ENCODE results near the gene KCTD3. TPM values are rescaled to one million over a fixed set of nuclear protein-coding genes. Genes with fewer than 3 reads are reported as not detected.

The KCTD3 gene
- total RNA-seq, 1 experiment from 2014 or later, result 34.7 TPM

DNA sequence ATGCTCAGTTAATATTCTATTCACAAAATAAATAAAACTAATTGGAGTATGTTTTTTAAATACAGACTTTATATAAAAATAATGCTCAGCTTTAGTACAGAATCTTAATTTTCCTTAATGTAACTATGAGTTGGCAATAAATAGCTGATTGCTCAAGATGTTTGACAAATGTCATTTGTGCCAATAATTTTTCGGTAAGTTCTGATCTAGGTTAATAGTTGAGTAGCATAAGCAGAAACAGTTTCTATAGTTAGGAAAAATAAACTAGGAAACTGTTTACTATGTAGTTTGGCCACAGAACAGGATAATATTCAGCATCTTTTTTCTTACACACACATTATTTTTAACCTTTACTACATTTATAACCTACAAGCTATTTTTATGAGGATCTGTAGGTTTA lies 40.3 kb downstream of the KCTD3 start:
- Histone ChIP-seq H3K4me1 (ENCODE audit: control insufficient read depth, insufficient read depth, low read length) (no peaks in the 10 kb centered on the region), H3K9me3 (ENCODE audit: control insufficient read depth, insufficient read depth, low read depth, low read length) (no peaks in the 10 kb centered on the region), H3K27ac (ENCODE audit: low read length) (no peak overlapping the region), H3K27me3 (ENCODE audit: control insufficient read depth, insufficient read depth, low read length) (no peaks in the 10 kb centered on the region), H3K36me3 (ENCODE audit: control insufficient read depth, insufficient read depth, low read length) (peaks cover 34% of the 10 kb centered on the region), H3K4me3 (ENCODE audit: low read depth in 2 of 2, low read length in 2 of 2) (no peak overlapping the region)
- no peak for ATAC-seq
- DNase-seq (ENCODE audit: low read depth, low spot score), result no peak
- TF ChIP-seq, protein P1, sequence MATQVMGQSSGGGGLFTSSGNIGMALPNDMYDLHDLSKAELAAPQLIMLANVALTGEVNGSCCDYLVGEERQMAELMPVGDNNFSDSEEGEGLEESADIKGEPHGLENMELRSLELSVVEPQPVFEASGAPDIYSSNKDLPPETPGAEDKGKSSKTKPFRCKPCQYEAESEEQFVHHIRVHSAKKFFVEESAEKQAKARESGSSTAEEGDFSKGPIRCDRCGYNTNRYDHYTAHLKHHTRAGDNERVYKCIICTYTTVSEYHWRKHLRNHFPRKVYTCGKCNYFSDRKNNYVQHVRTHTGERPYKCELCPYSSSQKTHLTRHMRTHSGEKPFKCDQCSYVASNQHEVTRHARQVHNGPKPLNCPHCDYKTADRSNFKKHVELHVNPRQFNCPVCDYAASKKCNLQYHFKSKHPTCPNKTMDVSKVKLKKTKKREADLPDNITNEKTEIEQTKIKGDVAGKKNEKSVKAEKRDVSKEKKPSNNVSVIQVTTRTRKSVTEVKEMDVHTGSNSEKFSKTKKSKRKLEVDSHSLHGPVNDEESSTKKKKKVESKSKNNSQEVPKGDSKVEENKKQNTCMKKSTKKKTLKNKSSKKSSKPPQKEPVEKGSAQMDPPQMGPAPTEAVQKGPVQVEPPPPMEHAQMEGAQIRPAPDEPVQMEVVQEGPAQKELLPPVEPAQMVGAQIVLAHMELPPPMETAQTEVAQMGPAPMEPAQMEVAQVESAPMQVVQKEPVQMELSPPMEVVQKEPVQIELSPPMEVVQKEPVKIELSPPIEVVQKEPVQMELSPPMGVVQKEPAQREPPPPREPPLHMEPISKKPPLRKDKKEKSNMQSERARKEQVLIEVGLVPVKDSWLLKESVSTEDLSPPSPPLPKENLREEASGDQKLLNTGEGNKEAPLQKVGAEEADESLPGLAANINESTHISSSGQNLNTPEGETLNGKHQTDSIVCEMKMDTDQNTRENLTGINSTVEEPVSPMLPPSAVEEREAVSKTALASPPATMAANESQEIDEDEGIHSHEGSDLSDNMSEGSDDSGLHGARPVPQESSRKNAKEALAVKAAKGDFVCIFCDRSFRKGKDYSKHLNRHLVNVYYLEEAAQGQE (IDR thresholded peaks at IDR 0.05; ENCODE audit: insufficient read depth in 1 of 2, low read depth in 2 of 2, low read length in 1 of 2), result no peak
- TF ChIP-seq TCF7L2 (IDR thresholded peaks at IDR 0.05; ENCODE audit: low read depth, low read length), result no peak
- no peak for TF ChIP-seq POLR2AphosphoS5 (IDR thresholded peaks at IDR 0.05; ENCODE audit: low read depth, low read length)
- TF ChIP-seq, protein P2, sequence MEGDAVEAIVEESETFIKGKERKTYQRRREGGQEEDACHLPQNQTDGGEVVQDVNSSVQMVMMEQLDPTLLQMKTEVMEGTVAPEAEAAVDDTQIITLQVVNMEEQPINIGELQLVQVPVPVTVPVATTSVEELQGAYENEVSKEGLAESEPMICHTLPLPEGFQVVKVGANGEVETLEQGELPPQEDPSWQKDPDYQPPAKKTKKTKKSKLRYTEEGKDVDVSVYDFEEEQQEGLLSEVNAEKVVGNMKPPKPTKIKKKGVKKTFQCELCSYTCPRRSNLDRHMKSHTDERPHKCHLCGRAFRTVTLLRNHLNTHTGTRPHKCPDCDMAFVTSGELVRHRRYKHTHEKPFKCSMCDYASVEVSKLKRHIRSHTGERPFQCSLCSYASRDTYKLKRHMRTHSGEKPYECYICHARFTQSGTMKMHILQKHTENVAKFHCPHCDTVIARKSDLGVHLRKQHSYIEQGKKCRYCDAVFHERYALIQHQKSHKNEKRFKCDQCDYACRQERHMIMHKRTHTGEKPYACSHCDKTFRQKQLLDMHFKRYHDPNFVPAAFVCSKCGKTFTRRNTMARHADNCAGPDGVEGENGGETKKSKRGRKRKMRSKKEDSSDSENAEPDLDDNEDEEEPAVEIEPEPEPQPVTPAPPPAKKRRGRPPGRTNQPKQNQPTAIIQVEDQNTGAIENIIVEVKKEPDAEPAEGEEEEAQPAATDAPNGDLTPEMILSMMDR (IDR thresholded peaks at IDR 0.05), result no peak
- no peak for TF ChIP-seq SIN3A (IDR thresholded peaks at IDR 0.05; ENCODE audit: borderline replicate concordance, insufficient read depth, low read depth, low read length)
- BruUV-seq (replicated peaks), result no TSS peak
- CTCF ChIA-PET, result no interaction called here
- in situ Hi-C loops (cut with HindIII; ENCODE audit: low pct_unique_long_range_greater_than_20kb, low sequenced_read_pairs) (no loop called here), intact Hi-C loops (cut with micrococcal nuclease; ENCODE audit: unreplicated experiment) (no loop called here)
- POLR2A ChIA-PET, result no interaction called here

DNA sequence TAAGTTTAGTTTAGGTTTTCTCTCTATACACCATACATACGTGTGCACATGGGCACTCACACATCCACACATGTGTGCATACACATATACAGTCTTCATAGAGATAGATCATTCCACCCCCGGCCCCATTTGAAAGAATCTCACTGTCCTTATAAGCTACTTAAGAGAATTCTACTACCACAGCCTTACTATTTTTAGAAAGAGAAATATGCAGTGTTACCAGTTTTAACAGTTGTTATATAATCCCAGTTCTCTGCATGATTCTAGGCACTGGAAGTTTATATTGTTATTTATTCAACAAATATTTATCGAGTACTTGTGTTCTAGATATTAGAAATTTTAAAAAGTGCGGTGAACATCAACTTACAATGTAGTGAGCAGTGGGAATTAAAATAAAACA lies 41.5 kb downstream of the KCTD3 start:
- DNase-seq (ENCODE audit: low read depth, low spot score) (no peak), ATAC-seq (no peak)
- Histone ChIP-seq H3K36me3 (ENCODE audit: control insufficient read depth, insufficient read depth, low read length) (peaks cover 31% of the 10 kb centered on the region), H3K27me3 (ENCODE audit: control insufficient read depth, insufficient read depth, low read length) (no peaks in the 10 kb centered on the region), H3K4me3 (ENCODE audit: low read depth in 2 of 2, low read length in 2 of 2) (no peak overlapping the region), H3K27ac (ENCODE audit: low read length) (no peak overlapping the region), H3K9me3 (ENCODE audit: control insufficient read depth, insufficient read depth, low read depth, low read length) (no peaks in the 10 kb centered on the region), H3K4me1 (ENCODE audit: control insufficient read depth, insufficient read depth, low read length) (no peaks in the 10 kb centered on the region)
- TF ChIP-seq, protein P2 (IDR thresholded peaks at IDR 0.05), result no peak
- no peak for TF ChIP-seq TCF7L2 (IDR thresholded peaks at IDR 0.05; ENCODE audit: low read depth, low read length)
- TF ChIP-seq SIN3A (IDR thresholded peaks at IDR 0.05; ENCODE audit: borderline replicate concordance, insufficient read depth, low read depth, low read length), result no peak
- TF ChIP-seq, protein P1 (IDR thresholded peaks at IDR 0.05; ENCODE audit: insufficient read depth in 1 of 2, low read depth in 2 of 2, low read length in 1 of 2), result no peak
- no peak for TF ChIP-seq POLR2AphosphoS5 (IDR thresholded peaks at IDR 0.05; ENCODE audit: low read depth, low read length)
- intact Hi-C loops (cut with micrococcal nuclease; ENCODE audit: unreplicated experiment) (no loop called here), in situ Hi-C loops (cut with HindIII; ENCODE audit: low pct_unique_long_range_greater_than_20kb, low sequenced_read_pairs) (no loop called here)
- no TSS peak for BruUV-seq (replicated peaks)
- ChIA-PET POLR2A (interaction anchor here (0.7 kb wide), 1 partner anchor 1610 kb away, joined by 3 read pairs; no protein-coding TSS in a partner anchor), CTCF (no interaction called here)
